Measurements from ENCODE around the gene BACH2. TPM values are rescaled to one million over a fixed set of nuclear protein-coding genes. Genes with fewer than 3 reads are reported as not detected.

Gene BACH2
- total and polyA plus RNA-seq, 7 donors = under 0.01 to 5.6 (median 1.4) TPM

GRCh38 chr6:90078513-90079289 is 217.9 kb downstream of the BACH2 start:
- intact Hi-C loops (cut with DNase I) = no loop called here
- Histone ChIP-seq H3K27ac (no peak overlapping the region), H3K4me1 (no peaks in the 10 kb centered on the region), H3K9me3 (no peaks in the 10 kb centered on the region), H3K4me3 (no peak overlapping the region), H3K36me3 (no peaks in the 10 kb centered on the region), H3K27me3 (no peaks in the 10 kb centered on the region)
- 67 to 87% methylated on average over 10 of the region's 10 CpGs for WGBS, 2 donors
- TF ChIP-seq CTCF (IDR thresholded peaks at IDR 0.05) (no peak), POLR2A (IDR thresholded peaks at IDR 0.05) (no peak), POLR2AphosphoS5 (IDR thresholded peaks at IDR 0.05) (no peak)
- no peak for DNase-seq

- Histone ChIP-seq H3K9me3 (no peaks in the 10 kb centered on the region), H3K27me3 (no peaks in the 10 kb centered on the region), H3K4me3 (no peak overlapping the region), H3K27ac (no peak overlapping the region), H3K4me1 (no peaks in the 10 kb centered on the region), H3K36me3 (no peaks in the 10 kb centered on the region)
- no peak for DNase-seq
- 94% methylated on average over 17 of the region's 17 CpGs for WGBS, 2 donors
- intact Hi-C loops (cut with DNase I) = no loop called here
- TF ChIP-seq POLR2AphosphoS5 (IDR thresholded peaks at IDR 0.05) (no peak), EP300 (IDR thresholded peaks at IDR 0.05) (no peak), POLR2A (IDR thresholded peaks at IDR 0.05) (no peak), CTCF (IDR thresholded peaks at IDR 0.05) (no peak)
Observed at GRCh38 chr6:90076511-90077415, 219.9 kb downstream of the BACH2 start.

GRCh38 chr6:90074161-90074850 is 222.3 kb downstream of the BACH2 start:
- no peak for DNase-seq
- H3K27me3 ChIP-seq = no peaks in the 10 kb centered on the region
- H3K4me3 ChIP-seq = no peak overlapping the region
- H3K9me3 ChIP-seq = no peaks in the 10 kb centered on the region
- H3K4me1 ChIP-seq = no peaks in the 10 kb centered on the region
- no peaks in the 10 kb centered on the region for H3K36me3 ChIP-seq
- TF ChIP-seq CTCF (IDR thresholded peaks at IDR 0.05) (no peak), POLR2A (IDR thresholded peaks at IDR 0.05) (no peak), POLR2AphosphoS5 (IDR thresholded peaks at IDR 0.05) (no peak), EP300 (IDR thresholded peaks at IDR 0.05) (no peak)
- WGBS, 2 donors = 70 to 88% methylated on average over 6 of the region's 6 CpGs
- no peak overlapping the region for H3K27ac ChIP-seq
- intact Hi-C loops (cut with DNase I) = no loop called here

- no peak overlapping the region for H3K4me3 ChIP-seq
- H3K27ac ChIP-seq = no peak overlapping the region
- 71 to 80% methylated on average over 11 of the region's 11 CpGs for WGBS, 2 donors
Observed at GRCh38 chr6:90072935-90073464, 223.6 kb downstream of the BACH2 start.

More at GRCh38 chr6:90072935-90073464, 223.6 kb downstream of the BACH2 start:
- no peaks in the 10 kb centered on the region for H3K4me1 ChIP-seq
- TF ChIP-seq CTCF (IDR thresholded peaks at IDR 0.05) = no peak
- TF ChIP-seq POLR2A (IDR thresholded peaks at IDR 0.05) = no peak
- no peak for TF ChIP-seq POLR2AphosphoS5 (IDR thresholded peaks at IDR 0.05)
- no peak for TF ChIP-seq EP300 (IDR thresholded peaks at IDR 0.05)
- H3K36me3 ChIP-seq = no peaks in the 10 kb centered on the region
- intact Hi-C loops (cut with DNase I) = no loop called here
- DNase-seq = no peak
- H3K9me3 ChIP-seq = no peaks in the 10 kb centered on the region
- no peaks in the 10 kb centered on the region for H3K27me3 ChIP-seq
